H1 (cell line): ENCODE measurements around the gene ANKRD11. TPM values are rescaled to one million over a fixed set of nuclear protein-coding genes. Genes with fewer than 3 reads are reported as not detected.
A peak's percentile ranks its signal among the peaks of the same experiment; 100 is the strongest.

Experiments used
- CTCF ChIA-PET: fragments of 300-600 bp; sonication (Branson Sonifier 250); formaldehyde crosslinking; loops from one replicate; lab custom pipeline; 2021; ENCODE audit not compliant: partially characterized antibody; lab: Charles Lee
- POLR2A ChIA-PET: fragments of 300-600 bp; sonication (Branson Sonifier 250); formaldehyde crosslinking; loops from one replicate; lab custom pipeline; 2021; ENCODE audit warnings: inconsistent platforms; ENCODE audit not compliant: partially characterized antibody; lab: Charles Lee
- DNase-seq, 2 experiments: peaks; one replicate each; pipeline versions ENCODE4 v3.0.0 to v3.0.0-alpha.2; 2010 to 2022; ENCODE audit warnings: low spot score in 2 of 2, low read depth in 1 of 2, mixed read lengths in 1 of 2
- FAIRE-seq: peaks from 2 replicates; lab custom pipeline; 2011; peaks lifted over from hg19 to GRCh38; lab: Jason Lieb, UNC
- H2AFZ ChIP-seq: 2 replicates; pipeline ENCODE4 v1.8.1; 2012; ENCODE audit warnings: low read length, inconsistent platforms
- H2AK5ac ChIP-seq: 2 replicates; pipeline ENCODE4 v1.6.1; 2013; ENCODE audit warnings: low read depth, low read length
- H2BK120ac ChIP-seq: replicated peaks from 2 replicates; pipeline ENCODE3; 2013; ENCODE audit warnings: low read depth, low read length, inconsistent platforms
- H2BK12ac ChIP-seq: 2 replicates; pipeline ENCODE4 v1.6.1; 2013; ENCODE audit warnings: low read depth, low read length
- H2BK15ac ChIP-seq: 2 replicates; pipeline ENCODE4 v1.6.1; 2013; ENCODE audit warnings: low read length
- H2BK20ac ChIP-seq: 2 replicates; pipeline ENCODE4 v1.6.1; 2013; ENCODE audit warnings: low read length
- H2BK5ac ChIP-seq: 2 replicates; pipeline ENCODE4 v1.6.1; 2013; ENCODE audit warnings: low read depth, low read length
- H3K14ac ChIP-seq: 2 replicates; pipeline ENCODE4 v1.6.1; 2013; ENCODE audit warnings: inconsistent platforms; ENCODE audit not compliant: insufficient read length
- H3K18ac ChIP-seq: 2 replicates; pipeline ENCODE4 v1.6.1; 2013; ENCODE audit warnings: low read length; ENCODE audit errors: extremely low read depth
- H3K23ac ChIP-seq: 2 replicates; pipeline ENCODE4 v1.6.1; 2013; ENCODE audit warnings: inconsistent platforms; ENCODE audit not compliant: insufficient read length
- H3K23me2 ChIP-seq: 2 replicates; pipeline ENCODE4 v1.6.1; 2013; ENCODE audit warnings: low read depth, low read length
- H3K27ac ChIP-seq: 2 replicates; pipeline ENCODE4 v1.6.1; 2011; ENCODE audit warnings: low read depth, low read length, inconsistent platforms
- H3K27me3 ChIP-seq, 4 experiments: replicated peaks in 1 of 4; 1 replicate in 1 of 4; 2 replicates in 3 of 4; pipeline versions ENCODE4 v1.6.1 to v1.8.1; 2011 to 2013; ENCODE audit warnings: low read length in 3 of 4, mild to moderate bottlenecking in 3 of 4, inconsistent platforms in 2 of 4, mixed read lengths in 2 of 4, moderate library complexity in 1 of 4; ENCODE audit not compliant: control insufficient read depth in 3 of 4, insufficient read depth in 3 of 4; ENCODE audit errors: extremely low read depth in 1 of 4
- H3K36me3 ChIP-seq, 4 experiments: 2 replicates each; pipeline versions ENCODE4 v1.6.1 to v1.8.1; 2011 to 2013; ENCODE audit warnings: mild to moderate bottlenecking in 4 of 4, low read length in 3 of 4, moderate library complexity in 2 of 4, control low read depth in 1 of 4, inconsistent platforms in 1 of 4; ENCODE audit not compliant: insufficient read depth in 4 of 4, control insufficient read depth in 2 of 4
- H3K4ac ChIP-seq: replicated peaks from 2 replicates; pipeline ENCODE3; 2013; ENCODE audit warnings: low read length, low read depth, mixed read lengths, inconsistent platforms; ENCODE audit not compliant: insufficient read length
- H3K4me1 ChIP-seq, 4 experiments: replicated peaks in 1 of 4; 1 replicate in 1 of 4; 2 replicates in 3 of 4; pipeline versions ENCODE4 v1.6.1 to v1.8.1; 2011 to 2013; ENCODE audit warnings: low read length in 3 of 4, inconsistent platforms in 2 of 4, mixed read lengths in 1 of 4; ENCODE audit not compliant: insufficient read depth in 4 of 4, control insufficient read depth in 3 of 4
- H3K4me2 ChIP-seq, 2 experiments: 2 replicates each; pipeline versions ENCODE4 v1.6.1 to v1.8.1; 2011 to 2013; ENCODE audit warnings: low read depth in 2 of 2, low read length in 2 of 2, control low read depth in 1 of 2, inconsistent platforms in 1 of 2, mild to moderate bottlenecking in 1 of 2; ENCODE audit not compliant: insufficient read depth in 1 of 2
- H3K4me3 ChIP-seq, 4 experiments: fragments of 200-600, 300-600 bp in 1 of 4; sonication (generic), shearing (Covaris generic), sonication (Bioruptor Twin) in 1 of 4; 2 replicates each; pipeline versions ENCODE4 v1.5.1 to v1.8.1; 2011 to 2016; ENCODE audit warnings: low read length in 4 of 4, low read depth in 3 of 4, control low read depth in 2 of 4, inconsistent platforms in 2 of 4, mild to moderate bottlenecking in 2 of 4, mixed read lengths in 1 of 4, moderate library complexity in 1 of 4; ENCODE audit not compliant: insufficient read depth in 2 of 4; ENCODE audit errors: extremely low read depth in 1 of 4
- H3K56ac ChIP-seq: replicated peaks from 2 replicates; pipeline ENCODE3; 2013; ENCODE audit warnings: low read depth, mild to moderate bottlenecking, mixed read lengths, low read length, inconsistent platforms; ENCODE audit not compliant: insufficient read length
- H3K79me1 ChIP-seq: 2 replicates; pipeline ENCODE4 v1.6.1; 2013; ENCODE audit warnings: low read depth, low read length, control low read depth
- H3K79me2 ChIP-seq, 2 experiments: 2 replicates each; pipeline versions ENCODE4 v1.6.1 to v1.8.1; 2012 to 2013; ENCODE audit warnings: low read length in 2 of 2, mild to moderate bottlenecking in 2 of 2, inconsistent platforms in 1 of 2; ENCODE audit not compliant: insufficient read depth in 2 of 2, control insufficient read depth in 1 of 2
- H3K9ac ChIP-seq, 4 experiments: replicated peaks in 1 of 4; 1 replicate in 1 of 4; 2 replicates in 3 of 4; pipeline versions ENCODE4 v1.6.1 to v1.8.1; 2011 to 2013; ENCODE audit warnings: low read depth in 3 of 4, low read length in 3 of 4, control low read depth in 2 of 4, mild to moderate bottlenecking in 2 of 4, moderate library complexity in 2 of 4, inconsistent platforms in 1 of 4; ENCODE audit errors: extremely low read depth in 1 of 4
- H3K9me3 ChIP-seq, 2 experiments: 2 replicates each; pipeline versions ENCODE4 v1.6.1 to v1.8.1; 2012 to 2013; ENCODE audit warnings: mild to moderate bottlenecking in 2 of 2, moderate library complexity in 2 of 2, control low read depth in 1 of 2, inconsistent platforms in 1 of 2, low read depth in 1 of 2, low read length in 1 of 2, mixed read lengths in 1 of 2; ENCODE audit not compliant: insufficient read depth in 2 of 2
- H4K20me1 ChIP-seq, 2 experiments: replicated peaks in 1 of 2; 2 replicates each; pipeline versions ENCODE3 to v1.8.1; 2011 to 2013; ENCODE audit warnings: inconsistent platforms in 2 of 2, low read length in 2 of 2, mild to moderate bottlenecking in 1 of 2; ENCODE audit not compliant: insufficient read depth in 2 of 2, control insufficient read depth in 1 of 2
- H4K5ac ChIP-seq: 2 replicates; pipeline ENCODE4 v1.6.1; 2013; ENCODE audit warnings: low read length, low read depth, mixed read lengths, inconsistent platforms; ENCODE audit not compliant: insufficient read length
- H4K8ac ChIP-seq: 2 replicates; pipeline ENCODE4 v1.8.0; 2013; ENCODE audit warnings: mild to moderate bottlenecking, moderate library complexity, low read length, inconsistent platforms; ENCODE audit not compliant: insufficient read depth; ENCODE audit errors: extremely low read depth
- H4K91ac ChIP-seq: replicated peaks from 2 replicates; pipeline ENCODE3; 2013; ENCODE audit warnings: low read length, mixed read lengths, inconsistent platforms; ENCODE audit not compliant: insufficient read length
- EZH2 ChIP-seq: fragments of 200-600 bp; sonication (generic); IDR thresholded peaks from 2 replicates; pipeline ENCODE4 v1.7.1; 2012; ENCODE audit warnings: low read depth, mild to moderate bottlenecking, moderate library complexity, low read length, inconsistent platforms; ENCODE audit not compliant: severe bottlenecking
- POLR2A ChIP-seq, 2 experiments: IDR thresholded peaks; 1 replicate in 1 of 2; 2 replicates in 1 of 2; pipeline ENCODE4 v1.6.1; 2011; ENCODE audit warnings: low read depth in 2 of 2, low read length in 2 of 2, mild to moderate bottlenecking in 2 of 2; ENCODE audit errors: control extremely low read depth in 1 of 2
- POU5F1 ChIP-seq: IDR thresholded peaks from 2 replicates; pipeline ENCODE4 v1.6.1; 2011; ENCODE audit warnings: low read depth, mild to moderate bottlenecking, low read length, moderate library complexity
- TBP ChIP-seq: IDR thresholded peaks from 2 replicates; pipeline ENCODE4 v1.6.1; 2011; ENCODE audit warnings: low read depth, low read length, improper control_type of control experiment
- YY1 ChIP-seq: IDR thresholded peaks from 2 replicates; pipeline ENCODE4 v1.6.1; 2011; ENCODE audit warnings: low read depth, mild to moderate bottlenecking, low read length
- ZNF274 ChIP-seq: IDR thresholded peaks from 2 replicates; pipeline ENCODE4 v1.7.0; 2012; ENCODE audit warnings: low read length, borderline replicate concordance; ENCODE audit errors: extremely low read depth
- WGBS, 2 experiments: shearing (Covaris generic) in 1 of 2; methylation state at CpG; one replicate each; pipeline versions ENCODE4 v1.1.6 to v1.1.7; 2013 to 2015; ENCODE audit warnings: low lambda C conversion rate in 2 of 2, mixed read lengths in 2 of 2, inconsistent platforms in 1 of 2, low coverage in 1 of 2, missing lambda C conversion rate in 1 of 2; ENCODE audit not compliant: insufficient replicate concordance in 2 of 2, insufficient coverage in 1 of 2, insufficient read length in 1 of 2; ENCODE audit errors: extremely low coverage in 1 of 2, missing lambda C conversion rate in 1 of 2; 5-methylcytosine and 5-hydroxymethylcytosine counted together
- polyA plus RNA-seq, 7 experiments: library from polyadenylated mRNA; depleted of rRNA in 3 of 7; stranded (reverse) in 5 of 7; unstranded in 2 of 7; fragments of >200 nt in 5 of 7; fragments of 200-250 nt in 2 of 7; gene quantifications; 1 replicate in 5 of 7; 2 replicates in 1 of 7; 4 replicates in 1 of 7; pipeline versions ENCODE4 v1.2.1 to v1.2.3, GENCODE V29; 2011 to 2013; ENCODE audit warnings: missing spikeins in 2 of 7, mixed read lengths in 2 of 7
- total RNA-seq: library from RNA; stranded (reverse); fragmentation: NEBNext Ultra II Directional; extraction: Animal tissue kit (Norgen Biotek cat#: 25700); gene quantifications from 2 replicates; pipeline ENCODE4 v1.2.1, GENCODE V29; 2021
- TF ChIP-seq, protein P1 (sequence below): IDR thresholded peaks from 2 replicates; pipeline ENCODE4 v1.6.1; 2012; ENCODE audit warnings: low read length, inconsistent platforms
- TF ChIP-seq, protein P2 (sequence below): IDR thresholded peaks from 2 replicates; pipeline ENCODE4 v1.6.1; 2011; ENCODE audit warnings: low read length, improper control_type of control experiment

Gene ANKRD11
- total and polyA plus RNA-seq, 2 of the 8 experiments (the other 6 are each of a cell fraction or from before 2014, with no cell fraction given) = 46.5 to 142 TPM

DNA sequence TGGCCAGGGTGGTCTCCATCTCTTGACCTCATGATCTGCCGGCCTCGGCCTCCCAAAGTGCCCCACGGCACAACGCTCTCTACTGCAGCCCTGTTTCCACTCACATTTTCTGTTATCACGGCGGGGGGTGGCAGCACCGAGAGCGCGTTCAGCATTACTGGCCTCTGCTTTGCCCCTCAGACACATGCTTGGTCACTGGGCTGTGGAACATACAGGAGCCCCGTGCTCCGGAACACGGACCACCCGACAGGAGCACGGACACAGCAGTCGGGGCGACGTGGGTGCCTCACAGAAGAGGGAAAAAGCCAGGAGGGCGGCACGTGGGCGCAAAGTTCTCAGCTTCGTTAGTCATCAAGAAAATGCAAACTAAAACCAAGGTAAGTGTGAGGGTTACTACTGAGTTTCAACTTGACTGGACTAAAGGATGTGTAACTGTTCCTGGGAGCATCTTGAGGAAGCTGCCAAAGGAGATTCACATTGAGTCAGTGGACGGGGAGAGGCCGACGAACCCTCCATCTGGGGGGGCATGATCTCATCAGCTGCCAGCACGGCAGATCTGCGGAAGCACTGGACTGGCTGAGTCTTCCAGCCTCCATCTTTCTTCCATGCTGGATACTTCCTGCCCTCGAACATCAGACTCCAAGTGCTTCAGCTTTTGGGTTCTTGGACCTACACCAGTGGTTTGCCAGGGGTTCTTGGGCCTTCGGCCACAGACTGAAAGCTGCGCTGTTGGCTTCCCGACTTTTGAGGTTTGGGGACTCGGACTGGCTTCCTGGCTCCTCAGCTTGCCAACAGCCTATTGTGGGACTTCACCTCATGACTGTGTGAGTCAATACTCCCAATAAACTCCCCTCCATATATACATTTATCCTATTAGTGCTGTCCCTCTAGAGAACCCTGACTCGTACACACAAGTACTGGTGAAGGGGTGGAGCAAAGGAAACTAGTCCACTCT lies 166.0 kb downstream of the ANKRD11 start:
- H3K4ac ChIP-seq = no peak overlapping the region
- no peak overlapping the region for H3K9ac ChIP-seq
- no peak overlapping the region for H3K4me3 ChIP-seq
- H3K23ac ChIP-seq = no peak overlapping the region
- peak overlapping the region; percentile 38 for H4K91ac ChIP-seq
- no peak for FAIRE-seq
- no peak overlapping the region for H2BK20ac ChIP-seq
- no peak overlapping the region for H4K5ac ChIP-seq
- H3K9me3 ChIP-seq = no peaks in the 10 kb centered on the region
- DNase-seq = no peak
- 94% methylated on average over 32 of the region's 32 CpGs; no CpG with 5 or more reads in 1 of the 2 experiments for WGBS, 2 experiments
- H2AFZ ChIP-seq = no peak overlapping the region
- peaks cover 34 to 52% of the 10 kb centered on the region in 2 experiments for H4K20me1 ChIP-seq
- no peak overlapping the region for H2BK120ac ChIP-seq
- no peak overlapping the region for H3K18ac ChIP-seq
- no peak overlapping the region for H2BK12ac ChIP-seq
- H3K23me2 ChIP-seq = no peaks in the 10 kb centered on the region; the same call in 1 of the 2 replicates
- ChIA-PET POLR2A (interaction anchor here (0.9 kb wide), 1 partner anchor 238 kb away, joined by 3 read pairs; no protein-coding TSS in a partner anchor), CTCF (interaction anchor here (1.0 to 2.6 kb wide), 5 partner anchors 9 to 102 kb away, joined by 3 to 10 read pairs (median 5); no protein-coding TSS in a partner anchor)
- no peak overlapping the region for H3K56ac ChIP-seq
- H4K8ac ChIP-seq = no peak overlapping the region
- no peaks in the 10 kb centered on the region for H3K27me3 ChIP-seq
- no peak for TF ChIP-seq TBP
- TF ChIP-seq, protein P1, sequence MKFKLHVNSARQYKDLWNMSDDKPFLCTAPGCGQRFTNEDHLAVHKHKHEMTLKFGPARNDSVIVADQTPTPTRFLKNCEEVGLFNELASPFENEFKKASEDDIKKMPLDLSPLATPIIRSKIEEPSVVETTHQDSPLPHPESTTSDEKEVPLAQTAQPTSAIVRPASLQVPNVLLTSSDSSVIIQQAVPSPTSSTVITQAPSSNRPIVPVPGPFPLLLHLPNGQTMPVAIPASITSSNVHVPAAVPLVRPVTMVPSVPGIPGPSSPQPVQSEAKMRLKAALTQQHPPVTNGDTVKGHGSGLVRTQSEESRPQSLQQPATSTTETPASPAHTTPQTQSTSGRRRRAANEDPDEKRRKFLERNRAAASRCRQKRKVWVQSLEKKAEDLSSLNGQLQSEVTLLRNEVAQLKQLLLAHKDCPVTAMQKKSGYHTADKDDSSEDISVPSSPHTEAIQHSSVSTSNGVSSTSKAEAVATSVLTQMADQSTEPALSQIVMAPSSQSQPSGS = no peak
- no peak for TF ChIP-seq ZNF274
- no peak for TF ChIP-seq YY1
- no peak for TF ChIP-seq POLR2A (IDR thresholded peaks at IDR 0.05; ENCODE audit: control extremely low read depth in 1 of 2, low read depth in 2 of 2, low read length in 2 of 2)
- no peak for TF ChIP-seq POU5F1
- no peak for TF ChIP-seq EZH2
- TF ChIP-seq, protein P2, sequence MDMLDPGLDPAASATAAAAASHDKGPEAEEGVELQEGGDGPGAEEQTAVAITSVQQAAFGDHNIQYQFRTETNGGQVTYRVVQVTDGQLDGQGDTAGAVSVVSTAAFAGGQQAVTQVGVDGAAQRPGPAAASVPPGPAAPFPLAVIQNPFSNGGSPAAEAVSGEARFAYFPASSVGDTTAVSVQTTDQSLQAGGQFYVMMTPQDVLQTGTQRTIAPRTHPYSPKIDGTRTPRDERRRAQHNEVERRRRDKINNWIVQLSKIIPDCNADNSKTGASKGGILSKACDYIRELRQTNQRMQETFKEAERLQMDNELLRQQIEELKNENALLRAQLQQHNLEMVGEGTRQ = no peak
- H2BK5ac ChIP-seq = peak overlapping the region; percentile 72; the same call in 1 of the 2 replicates
- H3K79me1 ChIP-seq = peaks cover 34% of the 10 kb centered on the region
- H3K36me3 ChIP-seq = no peaks in the 10 kb centered on the region
- no peak overlapping the region; a peak in 1 of 4 replicates for H3K4me2 ChIP-seq
- H3K14ac ChIP-seq = no peak overlapping the region
- H3K79me2 ChIP-seq = peaks cover 3 to 97% of the 10 kb centered on the region in 2 experiments; a peak in 3 of 4 replicates
- no peak overlapping the region for H2AK5ac ChIP-seq
- H3K4me1 ChIP-seq = peaks cover 13 to 58% (median 40%) of the 10 kb centered on the region in 4 experiments
- no peak overlapping the region for H2BK15ac ChIP-seq
- H3K27ac ChIP-seq = no peak overlapping the region
